Fibroblast of mammary gland (primary cell): ENCODE measurements around the gene ZBED4.

Source experiments
- DNase-seq: peaks from one replicate; pipeline ENCODE4 v3.0.0-alpha.2; 2010; ENCODE audit warnings: low read depth
- H3K4me3 ChIP-seq: 2 replicates; pipeline ENCODE4 v1.5.1; 2011; ENCODE audit warnings: low read depth, mild to moderate bottlenecking, low read length, moderate library complexity; ENCODE audit not compliant: control insufficient read depth
- TF ChIP-seq, protein P1 (sequence below): conservative IDR thresholded peaks from 2 replicates; pipeline ENCODE4 v1.5.1; 2011; ENCODE audit warnings: low read depth, low read length, inconsistent platforms; ENCODE audit not compliant: control insufficient read depth, insufficient read depth

Gene ZBED4

DNA sequence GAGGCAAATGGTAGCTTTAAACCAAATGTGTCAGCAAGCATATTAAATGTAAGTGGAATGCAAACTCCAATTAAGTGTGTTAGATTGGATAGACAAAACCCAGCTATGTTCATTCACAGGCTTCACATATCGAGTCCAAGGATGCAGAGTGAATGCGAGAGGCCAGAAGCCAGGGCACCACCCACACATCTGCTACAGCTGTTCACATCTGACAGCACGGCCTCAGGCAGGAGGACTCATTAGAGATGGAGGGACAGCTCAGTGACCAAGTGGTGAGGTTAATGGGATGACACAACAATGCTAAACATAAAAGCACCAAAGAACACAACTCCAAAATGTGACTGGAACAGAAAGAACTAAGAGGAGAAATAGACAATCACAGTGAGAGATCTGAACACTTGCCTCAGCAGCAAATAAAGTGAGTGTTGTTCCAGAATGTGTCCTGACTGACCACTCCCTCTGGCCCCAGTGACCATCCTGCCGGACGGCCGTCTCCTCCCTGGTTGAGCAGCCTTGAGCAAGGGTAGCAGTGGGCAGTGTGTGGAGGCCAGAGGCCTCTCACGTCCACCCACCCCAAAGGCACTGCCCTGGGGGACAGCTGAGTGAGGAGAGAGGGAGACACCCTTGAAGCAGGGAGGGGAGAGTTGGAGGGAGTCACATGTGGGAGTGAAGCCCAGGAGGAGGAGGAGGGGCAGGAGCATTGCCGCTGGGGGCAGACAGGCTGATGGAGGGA is 40.8 kb downstream of the ZBED4 start:
- H3K4me3 ChIP-seq = no peak overlapping the region
- TF ChIP-seq, protein P1, sequence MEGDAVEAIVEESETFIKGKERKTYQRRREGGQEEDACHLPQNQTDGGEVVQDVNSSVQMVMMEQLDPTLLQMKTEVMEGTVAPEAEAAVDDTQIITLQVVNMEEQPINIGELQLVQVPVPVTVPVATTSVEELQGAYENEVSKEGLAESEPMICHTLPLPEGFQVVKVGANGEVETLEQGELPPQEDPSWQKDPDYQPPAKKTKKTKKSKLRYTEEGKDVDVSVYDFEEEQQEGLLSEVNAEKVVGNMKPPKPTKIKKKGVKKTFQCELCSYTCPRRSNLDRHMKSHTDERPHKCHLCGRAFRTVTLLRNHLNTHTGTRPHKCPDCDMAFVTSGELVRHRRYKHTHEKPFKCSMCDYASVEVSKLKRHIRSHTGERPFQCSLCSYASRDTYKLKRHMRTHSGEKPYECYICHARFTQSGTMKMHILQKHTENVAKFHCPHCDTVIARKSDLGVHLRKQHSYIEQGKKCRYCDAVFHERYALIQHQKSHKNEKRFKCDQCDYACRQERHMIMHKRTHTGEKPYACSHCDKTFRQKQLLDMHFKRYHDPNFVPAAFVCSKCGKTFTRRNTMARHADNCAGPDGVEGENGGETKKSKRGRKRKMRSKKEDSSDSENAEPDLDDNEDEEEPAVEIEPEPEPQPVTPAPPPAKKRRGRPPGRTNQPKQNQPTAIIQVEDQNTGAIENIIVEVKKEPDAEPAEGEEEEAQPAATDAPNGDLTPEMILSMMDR = no peak
- DNase-seq = peak; percentile 10

DNA sequence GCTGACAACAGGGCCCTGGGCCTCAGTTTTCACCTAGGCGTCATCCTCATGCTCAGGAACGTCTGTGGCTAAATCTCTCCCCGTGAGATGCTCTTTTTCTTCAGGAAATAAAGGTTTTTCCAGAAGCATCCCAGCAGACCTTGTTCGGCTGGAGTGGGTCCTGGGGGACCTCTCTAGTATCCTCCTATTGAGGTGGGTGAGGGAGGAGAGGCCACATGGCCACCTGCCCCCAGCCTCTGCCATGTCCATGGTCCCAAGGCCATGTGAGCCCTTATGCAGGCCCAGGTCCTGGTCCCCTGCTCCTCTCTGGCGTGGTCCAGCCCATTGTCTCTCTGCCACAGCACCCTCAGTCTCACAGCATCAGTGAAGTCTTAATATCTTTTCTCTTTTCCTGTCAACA is 42.6 kb downstream of the ZBED4 start:
- TF ChIP-seq, protein P1 = no peak
- H3K4me3 ChIP-seq = no peak overlapping the region
- no peak for DNase-seq

DNA sequence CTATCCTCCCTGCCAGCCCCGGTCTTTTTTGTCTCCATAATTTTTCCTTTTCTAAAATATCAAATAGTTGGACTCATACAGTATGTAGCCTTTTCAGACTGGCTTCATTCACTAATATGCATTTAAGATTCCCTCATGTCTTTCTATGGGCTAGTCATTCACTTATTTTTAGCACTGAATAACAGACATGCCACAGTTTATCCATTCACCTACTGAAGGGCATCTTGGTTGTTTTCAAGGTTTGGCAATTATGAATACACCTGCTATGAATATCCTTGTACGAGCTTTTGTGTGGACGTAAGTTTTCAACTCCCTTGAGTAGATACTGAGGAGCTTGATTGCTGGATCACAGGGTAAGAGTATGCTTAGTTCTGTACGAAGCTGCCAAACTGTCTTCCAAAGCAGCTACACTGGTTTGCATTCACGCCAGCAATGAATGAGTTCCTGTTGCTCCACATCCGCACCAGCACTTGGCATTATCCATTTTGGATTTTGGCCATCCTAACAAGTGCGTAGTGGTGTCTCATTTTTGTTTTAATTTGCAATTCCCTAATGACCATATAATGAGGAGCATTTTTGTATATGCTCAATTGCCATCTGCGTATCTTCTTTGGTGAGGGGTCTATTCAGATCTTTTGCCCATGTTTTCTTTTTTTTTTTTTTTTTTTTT is 43.5 kb downstream of the ZBED4 start:
- TF ChIP-seq, protein P1 = no peak
- DNase-seq = no peak
- no peak overlapping the region for H3K4me3 ChIP-seq

DNA sequence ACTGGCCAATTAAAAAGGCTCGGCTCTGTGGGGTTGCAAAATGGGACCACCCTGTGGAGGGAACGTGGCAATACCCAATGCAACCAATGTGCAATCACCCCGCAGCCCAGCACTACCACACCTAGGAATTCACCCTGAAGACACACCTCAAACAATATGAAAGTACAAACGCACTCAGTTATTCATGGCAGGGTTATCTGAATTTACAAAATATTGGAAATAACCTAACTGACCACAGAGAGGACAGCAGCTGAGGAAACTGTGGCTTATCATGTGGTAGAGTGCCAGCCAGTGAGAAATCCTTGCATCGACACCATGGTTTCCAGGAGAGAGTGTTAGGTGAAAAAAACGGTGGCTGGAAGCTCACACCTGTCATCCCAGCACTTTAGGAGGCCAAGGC is 45.9 kb downstream of the ZBED4 start:
- no peak for DNase-seq
- H3K4me3 ChIP-seq = no peak overlapping the region
- TF ChIP-seq, protein P1 = no peak

DNA sequence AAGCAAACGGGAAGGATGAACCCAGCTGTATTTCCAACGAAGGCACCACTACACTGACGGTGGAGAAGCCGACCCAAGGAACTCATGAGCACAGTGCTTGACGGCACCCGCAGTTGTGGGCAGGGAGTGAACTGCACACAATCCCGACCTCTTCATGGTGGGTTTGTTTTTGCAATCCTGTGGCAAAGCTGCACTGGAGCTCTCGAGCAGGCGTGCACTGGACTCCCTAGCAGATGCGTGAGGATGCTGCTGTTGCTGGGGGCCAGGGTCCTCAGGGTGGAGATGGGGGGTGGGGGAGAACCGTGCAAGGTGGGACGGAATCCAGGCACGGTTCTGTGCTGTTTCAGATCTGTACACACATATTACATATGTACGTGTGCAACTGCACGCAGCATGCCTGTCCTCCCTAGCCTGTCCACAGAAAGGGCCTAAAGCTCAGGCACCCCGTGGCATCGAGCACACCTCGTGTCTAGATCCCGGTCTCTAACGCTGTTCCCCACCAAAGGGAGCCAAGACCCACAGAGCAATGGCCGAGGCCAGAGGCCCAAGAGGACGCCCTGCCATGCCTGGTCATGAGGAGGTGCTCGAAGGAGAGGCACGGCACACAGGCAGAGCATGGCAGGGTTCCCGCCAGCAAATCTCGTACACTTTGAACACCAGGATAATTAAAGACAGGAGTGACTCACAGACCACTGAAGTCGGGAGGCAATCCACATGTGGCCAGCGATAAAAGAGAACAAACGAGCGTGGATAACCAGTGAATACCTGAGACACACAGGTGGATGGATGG is 47.0 kb downstream of the ZBED4 start:
- peak; percentile 13 for DNase-seq
- no peak overlapping the region for H3K4me3 ChIP-seq
- TF ChIP-seq, protein P1 = no peak

DNA sequence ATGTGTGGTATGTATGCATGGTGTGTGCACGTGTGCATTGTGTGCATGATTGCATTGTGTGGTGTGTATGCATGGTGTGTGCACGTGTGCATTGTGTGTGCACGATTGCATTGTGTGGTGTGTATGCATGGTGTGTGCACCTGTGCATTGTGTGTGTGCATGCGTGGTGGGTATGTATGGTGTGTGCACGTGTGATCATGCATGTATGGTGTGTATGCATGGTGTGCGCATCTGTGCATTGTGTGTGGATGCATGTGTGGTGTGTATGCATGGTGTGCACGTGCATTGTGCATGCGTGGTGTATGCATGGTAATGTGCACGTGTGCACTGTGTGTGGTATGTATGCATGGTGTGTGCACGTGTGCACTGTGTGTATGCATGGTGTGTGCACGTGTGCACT is 47.8 kb downstream of the ZBED4 start:
- no peak overlapping the region for H3K4me3 ChIP-seq
- no peak for DNase-seq
- TF ChIP-seq, protein P1 = no peak
